Testis (tissue), 3 donors: Measurements from ENCODE around the gene PSRC1. TPM values are rescaled to one million over a fixed set of nuclear protein-coding genes. Genes with fewer than 3 reads are reported as not detected.
A peak's percentile ranks its signal among the peaks of the same experiment; 100 is the strongest.

Experiments
- DNase-seq: peaks from one replicate; pipeline ENCODE4 v3.0.0-alpha.2; 2019
- H3K27ac ChIP-seq, 2 donors: fragments of 200-600 bp; sonication (generic); one replicate each; pipeline ENCODE4 v1.5.1; 2019
- H3K27me3 ChIP-seq: fragments of 200-600 bp; sonication (generic); one replicate; pipeline ENCODE4 v1.5.1; 2019
- H3K36me3 ChIP-seq: fragments of 200-600 bp; sonication (generic); one replicate; pipeline ENCODE4 v1.5.1; 2017; ENCODE audit warnings: low read depth; ENCODE audit errors: missing control alignments
- H3K4me1 ChIP-seq: fragments of 200-600 bp; sonication (generic); one replicate; pipeline ENCODE4 v1.5.1; 2019
- H3K4me3 ChIP-seq, 2 donors: fragments of 200-600 bp; sonication (generic); one replicate each; pipeline ENCODE4 v1.5.1; 2017 to 2019
- H3K9me3 ChIP-seq: fragments of 200-600 bp; sonication (generic); one replicate; pipeline ENCODE4 v1.5.1; 2017
- POLR2A ChIP-seq: fragments of 450-650 bp; IDR thresholded peaks from one replicate; pipeline ENCODE4 v1.6.1; 2017; ENCODE audit warnings: antibody characterized with exemption, mild to moderate bottlenecking, moderate library complexity
- WGBS, 2 donors: methylation state at CpG; one replicate each; pipeline ENCODE4 v1.1.5; 2018; 5-methylcytosine and 5-hydroxymethylcytosine counted together
- intact Hi-C: fragments of 100-400 bp; cut with DNase I; formaldehyde crosslinking; loops from one replicate; pipeline ENCODE4 v1.15.1; 2023; ENCODE audit warnings: low total_unique reads
- polyA plus RNA-seq: library from polyadenylated mRNA; stranded (reverse); fragments of 350-450 nt; fragmentation: Illumina TruSeq; extraction: RNeasy Lipid Tissue Mini Kit (QIAGEN cat#74804); gene quantifications from one replicate; pipeline ENCODE4 v1.2.3, GENCODE V29; 2014; ENCODE audit warnings: low read depth, low replicate concordance; ENCODE audit not compliant: insufficient read depth
- total RNA-seq, 2 donors: library from RNA; depleted of rRNA; stranded (reverse); fragments of >200 nt; gene quantifications; one replicate each; pipeline ENCODE4 v1.2.3, GENCODE V29; 2016
- TF ChIP-seq, protein P1 (sequence below), 3 experiments: fragments of 450-650 bp in 2 of 3; fragments of 200-600 bp in 1 of 3; sonication (generic) in 1 of 3; IDR thresholded peaks; one replicate each; pipeline ENCODE4 v1.5.1; 2016 to 2019; ENCODE audit warnings: antibody characterized with exemption in 3 of 3, mild to moderate bottlenecking in 2 of 3, moderate library complexity in 1 of 3

PSRC1 gene
- total and polyA plus RNA-seq, 3 donors from 2014 or later, result 24.0 to 48.9 (median 34.0) TPM

DNA sequence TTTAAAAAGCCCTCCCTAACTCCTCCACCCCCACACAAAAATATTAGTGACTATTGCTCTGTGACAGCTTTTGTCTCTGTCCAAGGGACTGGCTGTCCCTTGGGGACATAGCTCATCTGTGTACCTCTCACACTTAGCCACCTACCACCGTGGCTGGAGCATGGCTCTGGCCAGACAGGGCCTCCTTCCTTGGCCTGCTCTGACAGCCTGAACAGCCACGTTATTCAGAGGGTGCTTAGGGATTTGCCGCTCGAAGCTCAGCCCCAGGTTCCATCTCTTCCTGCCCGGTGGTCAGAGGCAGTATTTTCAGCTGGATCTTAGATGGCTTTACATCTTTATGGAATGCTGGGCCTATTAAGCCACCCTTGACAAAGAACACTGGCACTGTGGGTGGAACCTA, 39.7 kb downstream of the PSRC1 start:
- intact Hi-C loops, result no loop called here
- Histone ChIP-seq H3K4me3 (no peak overlapping the region), H3K9me3 (no peaks in the 10 kb centered on the region), H3K4me1 (peaks cover 29% of the 10 kb centered on the region), H3K27me3 (no peaks in the 10 kb centered on the region), H3K36me3 (no peaks in the 10 kb centered on the region), H3K27ac (no peak overlapping the region)
- WGBS, 2 donors, result 74% methylated on average over 5 of the region's 5 CpGs
- DNase-seq, result no peak
- TF ChIP-seq POLR2A, result no peak
- TF ChIP-seq, protein P1, sequence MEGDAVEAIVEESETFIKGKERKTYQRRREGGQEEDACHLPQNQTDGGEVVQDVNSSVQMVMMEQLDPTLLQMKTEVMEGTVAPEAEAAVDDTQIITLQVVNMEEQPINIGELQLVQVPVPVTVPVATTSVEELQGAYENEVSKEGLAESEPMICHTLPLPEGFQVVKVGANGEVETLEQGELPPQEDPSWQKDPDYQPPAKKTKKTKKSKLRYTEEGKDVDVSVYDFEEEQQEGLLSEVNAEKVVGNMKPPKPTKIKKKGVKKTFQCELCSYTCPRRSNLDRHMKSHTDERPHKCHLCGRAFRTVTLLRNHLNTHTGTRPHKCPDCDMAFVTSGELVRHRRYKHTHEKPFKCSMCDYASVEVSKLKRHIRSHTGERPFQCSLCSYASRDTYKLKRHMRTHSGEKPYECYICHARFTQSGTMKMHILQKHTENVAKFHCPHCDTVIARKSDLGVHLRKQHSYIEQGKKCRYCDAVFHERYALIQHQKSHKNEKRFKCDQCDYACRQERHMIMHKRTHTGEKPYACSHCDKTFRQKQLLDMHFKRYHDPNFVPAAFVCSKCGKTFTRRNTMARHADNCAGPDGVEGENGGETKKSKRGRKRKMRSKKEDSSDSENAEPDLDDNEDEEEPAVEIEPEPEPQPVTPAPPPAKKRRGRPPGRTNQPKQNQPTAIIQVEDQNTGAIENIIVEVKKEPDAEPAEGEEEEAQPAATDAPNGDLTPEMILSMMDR (IDR thresholded peaks at IDR 0.05), result no peak

DNA sequence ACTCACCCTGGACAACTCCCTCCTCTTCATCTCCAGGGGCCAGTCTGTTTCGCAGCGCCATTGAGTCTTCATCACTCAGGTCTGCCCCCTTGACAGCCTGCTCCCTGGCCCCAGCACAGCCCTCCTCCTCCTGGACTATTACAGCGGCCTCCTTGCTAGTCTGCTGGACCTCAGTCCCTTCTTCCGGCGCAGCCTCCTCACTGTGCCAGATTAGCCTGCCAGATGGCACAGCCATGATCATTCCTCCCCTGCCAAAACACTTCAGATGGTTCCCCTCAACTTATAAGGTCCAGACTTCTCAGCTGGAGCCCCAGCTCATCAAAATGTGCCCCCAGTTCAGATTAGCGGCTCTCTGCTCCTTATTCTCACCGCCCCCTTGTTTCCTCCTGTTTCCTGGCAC, 40.6 kb downstream of the PSRC1 start:
- H3K4me3 ChIP-seq, result no peak overlapping the region
- no peaks in the 10 kb centered on the region for H3K27me3 ChIP-seq
- peaks cover 29% of the 10 kb centered on the region for H3K4me1 ChIP-seq
- WGBS, 2 donors, result 29 to 36% methylated on average over 7 of the region's 7 CpGs
- intact Hi-C loops, result no loop called here
- TF ChIP-seq POLR2A, result no peak
- TF ChIP-seq, protein P1 (IDR thresholded peaks at IDR 0.05), result no peak
- H3K9me3 ChIP-seq, result no peaks in the 10 kb centered on the region
- no peaks in the 10 kb centered on the region for H3K36me3 ChIP-seq
- no peak overlapping the region for H3K27ac ChIP-seq
- DNase-seq, result peak; percentile 56

DNA sequence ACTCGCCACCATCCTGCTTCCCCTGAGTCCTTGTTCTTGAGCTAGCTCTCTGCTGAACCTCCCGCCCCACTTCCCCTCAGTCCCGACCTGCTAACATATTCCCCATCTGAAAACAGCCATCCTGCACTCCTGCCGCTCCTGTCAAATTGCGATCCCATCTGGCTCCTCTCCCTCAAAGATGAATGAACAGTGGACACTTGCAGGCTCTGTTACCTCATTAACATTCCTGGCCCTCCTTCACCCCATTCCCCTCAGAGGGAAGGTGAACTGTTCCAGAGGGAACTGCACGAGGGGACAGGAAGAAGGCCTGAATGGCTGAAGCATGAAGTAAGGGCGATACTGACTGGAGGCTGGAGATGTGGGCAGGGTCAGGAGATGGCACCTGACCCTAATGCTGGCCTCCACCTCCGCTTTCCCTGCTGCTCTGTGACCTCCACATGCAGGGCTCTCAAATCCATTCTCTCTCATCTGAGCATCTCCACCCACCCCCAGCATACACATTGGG, 41.1 kb downstream of the PSRC1 start:
- no peaks in the 10 kb centered on the region for H3K27me3 ChIP-seq
- H3K4me1 ChIP-seq, result peaks cover 29% of the 10 kb centered on the region
- TF ChIP-seq, protein P1 (IDR thresholded peaks at IDR 0.05), result no peak
- no peak for TF ChIP-seq POLR2A
- H3K4me3 ChIP-seq, result no peak overlapping the region
- 46 to 54% methylated on average over 7 to 8 of the region's 8 CpGs for WGBS, 2 donors
- H3K27ac ChIP-seq, result no peak overlapping the region
- no peaks in the 10 kb centered on the region for H3K9me3 ChIP-seq
- intact Hi-C loops, result no loop called here
- DNase-seq, result no peak
- no peaks in the 10 kb centered on the region for H3K36me3 ChIP-seq

DNA sequence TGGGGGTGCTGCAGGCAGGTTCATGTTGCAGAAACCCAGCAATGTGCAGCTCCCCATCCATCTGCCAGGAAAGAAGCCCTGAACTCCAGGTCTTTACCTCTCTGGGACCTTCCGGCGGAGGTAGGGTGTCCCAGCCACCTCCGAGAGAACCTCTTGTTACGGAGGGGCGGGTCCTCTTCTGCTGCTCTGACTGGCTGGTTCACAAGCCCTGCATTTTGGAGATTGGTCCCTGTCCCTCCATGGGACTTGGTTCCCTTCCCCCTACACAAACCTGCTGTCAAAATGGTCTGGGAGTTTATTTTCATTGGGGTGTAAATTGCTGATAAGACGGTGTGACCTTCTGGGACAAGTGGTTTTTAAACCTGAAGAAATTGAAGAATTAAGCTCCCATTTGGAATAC, 41.6 kb downstream of the PSRC1 start:
- TF ChIP-seq POLR2A, result no peak
- TF ChIP-seq, protein P1 (IDR thresholded peaks at IDR 0.05), result no peak
- H3K4me3 ChIP-seq, result no peak overlapping the region
- intact Hi-C loops, result no loop called here
- no peaks in the 10 kb centered on the region for H3K9me3 ChIP-seq
- peaks cover 29% of the 10 kb centered on the region for H3K4me1 ChIP-seq
- no peaks in the 10 kb centered on the region for H3K27me3 ChIP-seq
- WGBS, 2 donors, result 49 to 76% methylated on average over 6 of the region's 6 CpGs
- H3K27ac ChIP-seq, result no peak overlapping the region
- DNase-seq, result no peak
- no peaks in the 10 kb centered on the region for H3K36me3 ChIP-seq
